Stomach (tissue), 9 donors: ENCODE measurements around the gene PDXK. TPM values are rescaled to one million over a fixed set of nuclear protein-coding genes. Genes with fewer than 3 reads are reported as not detected.

ENCODE experiments used
- DNase-seq, 2 donors: peaks; one replicate each; pipeline versions ENCODE4 v3.0.0 to v3.0.0-alpha.2; 2013 to 2019
- H3K27ac ChIP-seq, 5 donors: fragments of 200-600 bp in 4 of 5; sonication (generic) in 4 of 5; one replicate each; pipeline ENCODE4 v1.5.1; 2013 to 2019; ENCODE audit warnings: mild to moderate bottlenecking in 1 of 5, moderate library complexity in 1 of 5
- H3K27me3 ChIP-seq, 3 donors: fragments of 200-600 bp; sonication (generic); one replicate each; pipeline ENCODE4 v1.5.1; 2017 to 2019; ENCODE audit warnings: mixed run types in 1 of 3
- H3K36me3 ChIP-seq, 4 donors: fragments of 200-600 bp; sonication (generic); 1 replicate in 3 of 4; 2 replicates in 1 of 4; pipeline ENCODE4 v1.5.1; 2016 to 2019
- H3K4me1 ChIP-seq, 4 donors: fragments of 200-600 bp; sonication (generic); one replicate each; pipeline ENCODE4 v1.5.1; 2016 to 2019
- H3K4me3 ChIP-seq, 4 donors: fragments of 200-600 bp; sonication (generic) in 3 of 4; one replicate each; pipeline ENCODE4 v1.5.1; 2016 to 2019; ENCODE audit warnings: mild to moderate bottlenecking in 1 of 4
- H3K9me3 ChIP-seq, 4 donors: fragments of 200-600 bp; sonication (generic); one replicate each; pipeline ENCODE4 v1.5.1; 2016 to 2019
- CTCF ChIP-seq, 7 experiments: fragments of 450-650 bp in 4 of 7; fragments of 200-600 bp in 3 of 7; sonication (generic) in 3 of 7; IDR thresholded peaks; one replicate each; pipeline ENCODE4 v1.5.1; 2016 to 2019; ENCODE audit warnings: antibody characterized with exemption in 7 of 7, control low read depth in 2 of 7, mild to moderate bottlenecking in 1 of 7
- EP300 ChIP-seq: sonication (generic); formaldehyde crosslinking; IDR thresholded peaks from one replicate; pipeline ENCODE4 v1.6.1; 2017; ENCODE audit warnings: antibody characterized with exemption
- POLR2A ChIP-seq, 4 donors: fragments of 450-650 bp; IDR thresholded peaks; one replicate each; pipeline ENCODE4 v1.6.1; 2016; ENCODE audit warnings: antibody characterized with exemption in 4 of 4, control low read depth in 2 of 4, mild to moderate bottlenecking in 1 of 4, moderate library complexity in 1 of 4
- POLR2AphosphoS5 ChIP-seq, 3 donors: sonication (generic); formaldehyde crosslinking; IDR thresholded peaks; one replicate each; pipeline ENCODE4 v1.6.1; 2016; ENCODE audit warnings: antibody characterized with exemption in 3 of 3
- WGBS, 5 donors: extraction: QIAGEN DNeasy Blood & Tissue Kit in 3 of 5; methylation state at CpG; one replicate each; pipeline versions ENCODE4 v1.1.5 to v1.1.7; 2013 to 2018; 5-methylcytosine and 5-hydroxymethylcytosine counted together
- intact Hi-C: fragments of 100-400 bp; cut with DNase I; formaldehyde crosslinking; loops from one replicate; pipeline ENCODE4 v1.15.1; 2023; ENCODE audit warnings: low total_unique reads
- polyA plus RNA-seq, 3 donors: library from polyadenylated mRNA; stranded (reverse); fragments of 200-250 nt; gene quantifications; one replicate each; pipeline ENCODE4 v1.2.3, GENCODE V29; 2013
- total RNA-seq, 5 donors: library from RNA; depleted of rRNA; stranded (reverse); fragments of >200 nt; gene quantifications; one replicate each; pipeline versions ENCODE4 v1.1.0 to v1.2.3, GENCODE V29; 2014 to 2016
- donor health status: healthy with polysubstance abuse.
- donor health status: Bipolar disorder and iron deficiency.
- donor health status: healthy.

The PDXK gene
- total and polyA plus RNA-seq, 8 donors: 36.7 to 139 (median 52.3) TPM

GRCh38 chr21:43750339-43751033 lies 31.6 kb downstream of the PDXK start:
- no peak overlapping the region for H3K4me3 ChIP-seq

GRCh38 chr21:43751955-43752591 lies 33.1 kb downstream of the PDXK start:
- TF ChIP-seq POLR2AphosphoS5 (IDR thresholded peaks at IDR 0.05) (no peak), CTCF (IDR thresholded peaks at IDR 0.05) (no peak), EP300 (no peak), POLR2A (IDR thresholded peaks at IDR 0.05) (no peak)
- Histone ChIP-seq H3K9me3 (no peaks in the 10 kb centered on the region), H3K4me1 (peaks cover 0 to 4% (median under 1%) of the 10 kb centered on the region in 4 donors), H3K27ac (no peak overlapping the region), H3K36me3 (peaks cover 63 to 100% (median 100%) of the 10 kb centered on the region in 4 donors), H3K4me3 (no peak overlapping the region), H3K27me3 (no peaks in the 10 kb centered on the region)
- 89 to 95% (median 92%) methylated on average over 24 to 31 of the region's 31 CpGs for WGBS, 5 donors
- DNase-seq: no peak
- intact Hi-C loops: loop anchor here (10.0 kb wide), 2 partner anchors 57 to 93 kb away; no protein-coding TSS in a partner anchor

More at GRCh38 chr21:43750339-43751033, 31.6 kb downstream of the PDXK start:
- H3K9me3 ChIP-seq: no peaks in the 10 kb centered on the region
- 86 to 100% (median 88%) methylated on average over 3 to 28 of the region's 28 CpGs for WGBS, 5 donors
- no peak for DNase-seq
- no peaks in the 10 kb centered on the region for H3K27me3 ChIP-seq
- intact Hi-C loops: loop anchor here (10.0 kb wide), 2 partner anchors 56 to 94 kb away; no protein-coding TSS in a partner anchor
- H3K27ac ChIP-seq: no peak overlapping the region
- TF ChIP-seq CTCF (IDR thresholded peaks at IDR 0.05): no peak
- no peak for TF ChIP-seq EP300
- TF ChIP-seq POLR2A (IDR thresholded peaks at IDR 0.05): no peak
- TF ChIP-seq POLR2AphosphoS5 (IDR thresholded peaks at IDR 0.05): no peak
- peaks cover 63 to 100% (median 100%) of the 10 kb centered on the region in 4 donors for H3K36me3 ChIP-seq
- H3K4me1 ChIP-seq: no peaks in the 10 kb centered on the region

GRCh38 chr21:43752758-43753438 lies 34.0 kb downstream of the PDXK start:
- intact Hi-C loops: loop anchor here (10.0 kb wide), 2 partner anchors 58 to 92 kb away; no protein-coding TSS in a partner anchor
- Histone ChIP-seq H3K36me3 (peaks cover 58 to 100% (median 99%) of the 10 kb centered on the region in 4 donors), H3K27ac (no peak overlapping the region), H3K27me3 (no peaks in the 10 kb centered on the region), H3K4me1 (peaks cover 5 to 13% (median 9%) of the 10 kb centered on the region in 4 donors), H3K9me3 (no peaks in the 10 kb centered on the region), H3K4me3 (no peak overlapping the region)
- no peak for DNase-seq
- WGBS, 5 donors: 86 to 90% (median 88%) methylated on average over 25 to 28 of the region's 28 CpGs
- TF ChIP-seq POLR2A (IDR thresholded peaks at IDR 0.05) (no peak), EP300 (no peak), CTCF (IDR thresholded peaks at IDR 0.05) (no peak), POLR2AphosphoS5 (IDR thresholded peaks at IDR 0.05) (no peak)

GRCh38 chr21:43753439-43753799 lies 34.5 kb downstream of the PDXK start:
- peaks cover 57 to 100% (median 94%) of the 10 kb centered on the region in 4 donors for H3K36me3 ChIP-seq
- H3K4me1 ChIP-seq: peaks cover 5 to 14% (median 10%) of the 10 kb centered on the region in 4 donors
- intact Hi-C loops: loop anchor here (10.0 kb wide), 2 partner anchors 59 to 91 kb away; no protein-coding TSS in a partner anchor
- no peak for DNase-seq
- no peaks in the 10 kb centered on the region for H3K9me3 ChIP-seq
- WGBS, 5 donors: 93 to 97% (median 95%) methylated on average over 13 to 16 of the region's 16 CpGs
- no peaks in the 10 kb centered on the region for H3K27me3 ChIP-seq
- H3K27ac ChIP-seq: no peak overlapping the region
- TF ChIP-seq EP300 (no peak), POLR2A (IDR thresholded peaks at IDR 0.05) (no peak), POLR2AphosphoS5 (IDR thresholded peaks at IDR 0.05) (no peak), CTCF (IDR thresholded peaks at IDR 0.05) (no peak)
- no peak overlapping the region for H3K4me3 ChIP-seq
